ENCODE measurements around the gene UQCRH.

The UQCRH gene

GRCh38 chr1:46303038-46303871, at the start of gene UQCRH, which contains the start of gene LRRC41:
Gene UQCRH (plus strand): TSS chr1:46303698. CDS start chr1:46303767, 69 bp downstream.
Gene LRRC41 (minus strand): TSS chr1:46303616. CDS start chr1:46303322, 294 bp downstream.
- peak; percentile 98 for DNase-seq

- no peak for DNase-seq
Observed at GRCh38 chr1:46254668-46255067, 48.8 kb upstream of the UQCRH start.

GRCh38 chr1:46256523-46256922, 47.0 kb upstream of the UQCRH start:
- DNase-seq: no peak

- DNase-seq: no peak
Observed at GRCh38 chr1:46262508-46262907, 41.0 kb upstream of the UQCRH start.

GRCh38 chr1:46263146-46263545, 40.4 kb upstream of the UQCRH start:
- no peak for DNase-seq

- DNase-seq: no peak
Observed at GRCh38 chr1:46268578-46268977, 34.9 kb upstream of the UQCRH start.

- no peak for DNase-seq
Observed at GRCh38 chr1:46274225-46275029, 29.1 kb upstream of the UQCRH start.

- no peak for DNase-seq
Observed at GRCh38 chr1:46275030-46275337, 28.5 kb upstream of the UQCRH start.

GRCh38 chr1:46277658-46278373, 25.7 kb upstream of the UQCRH start:
- DNase-seq: no peak

GRCh38 chr1:46278807-46279206, 24.7 kb upstream of the UQCRH start:
- no peak for DNase-seq

- DNase-seq: no peak
Observed at GRCh38 chr1:46280092-46280491, 23.4 kb upstream of the UQCRH start.

- DNase-seq: no peak
Observed at GRCh38 chr1:46281021-46281420, 22.5 kb upstream of the UQCRH start.

- no peak for DNase-seq
Observed at GRCh38 chr1:46284058-46284457, 19.4 kb upstream of the UQCRH start.

- DNase-seq: no peak
Observed at GRCh38 chr1:46284597-46285564, 18.6 kb upstream of the UQCRH start.

- no peak for DNase-seq
Observed at GRCh38 chr1:46285730-46286477, 17.6 kb upstream of the UQCRH start.

- no peak for DNase-seq
Observed at GRCh38 chr1:46288485-46289133, 14.9 kb upstream of the UQCRH start.

- no peak for DNase-seq
Observed at GRCh38 chr1:46289134-46289494, 14.4 kb upstream of the UQCRH start.

GRCh38 chr1:46289976-46290375, 13.5 kb upstream of the UQCRH start:
- no peak for DNase-seq

- DNase-seq: no peak
Observed at GRCh38 chr1:46295306-46295705, 8.2 kb upstream of the UQCRH start.

GRCh38 chr1:46298387-46298786, 5.1 kb upstream of the UQCRH start:
- DNase-seq: no peak
